GM18505 (cell line): Measurements from ENCODE around the gene SLC4A11.
A peak's percentile ranks its signal among the peaks of the same experiment; 100 is the strongest.

Source experiments
- ATAC-seq: cut with Tn5 transposase; IDR thresholded peaks from one replicate; pipeline ENCODE4 v1.9.1; 2021; ENCODE audit not compliant: unreplicated experiment
- POLR2A ChIP-seq: IDR thresholded peaks from 4 replicates; pipeline ENCODE4 v1.6.1; 2011; ENCODE audit warnings: borderline replicate concordance; ENCODE audit not compliant: insufficient read depth, insufficient read length; ENCODE audit errors: extremely low read depth

SLC4A11 gene

DNA sequence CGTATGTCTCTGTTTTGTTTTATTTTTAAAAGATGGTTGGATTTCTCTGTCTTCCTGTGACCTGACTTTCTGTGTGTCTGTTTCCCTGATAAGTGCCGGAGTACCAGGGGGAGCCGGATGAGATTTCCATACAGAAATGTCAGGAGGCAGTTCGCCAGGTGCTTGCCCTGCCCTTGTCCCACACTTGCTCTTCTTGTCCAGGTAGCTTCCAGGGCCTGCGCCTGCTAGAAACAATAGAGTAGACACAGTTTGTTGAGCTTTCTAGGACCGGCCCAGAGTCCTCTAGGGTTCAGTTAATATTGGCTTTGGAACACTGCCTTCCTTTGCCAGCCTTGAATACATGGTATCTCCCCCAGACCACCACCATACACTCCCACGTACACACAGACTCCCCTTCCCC lies 25.8 kb downstream of the SLC4A11 start:
- peak; percentile 1 for TF ChIP-seq POLR2A
- ATAC-seq: no peak

DNA sequence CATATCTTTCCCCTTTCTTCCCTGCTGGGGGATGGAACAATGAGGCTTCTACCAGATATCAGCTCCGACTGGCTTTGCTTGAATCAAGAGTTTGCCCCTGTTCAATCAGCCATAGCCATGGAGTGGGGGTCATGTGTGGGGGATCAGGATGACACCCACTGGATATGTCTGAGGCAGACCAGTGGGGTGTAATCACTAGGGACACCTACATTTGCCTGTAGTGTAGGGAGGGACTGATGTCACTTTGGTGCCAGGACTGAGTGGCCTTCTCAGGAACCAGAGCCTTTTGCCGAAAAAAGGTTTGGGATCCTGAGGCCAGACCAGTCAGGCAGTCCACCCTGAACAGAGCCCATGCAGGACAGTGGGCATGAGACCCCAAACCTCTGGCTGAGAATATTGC lies 28.6 kb downstream of the SLC4A11 start:
- ATAC-seq: no peak

GRCh38 chr20:3209946-3210317 lies 29.1 kb downstream of the SLC4A11 start:
- TF ChIP-seq POLR2A: no peak
- peak; percentile 12 for ATAC-seq

More for the DNA sequence above, 28.6 kb downstream of the SLC4A11 start:
- TF ChIP-seq POLR2A: no peak

GRCh38 chr20:3209257-3209945 lies 29.6 kb downstream of the SLC4A11 start, which contains the start of gene ITPA:
TSS of gene ITPA (plus strand) at chr20:3209498. CDS start at chr20:3209552, 54 bp downstream.
- peak; percentile 39 for ATAC-seq
- TF ChIP-seq POLR2A: peak; percentile 78

DNA sequence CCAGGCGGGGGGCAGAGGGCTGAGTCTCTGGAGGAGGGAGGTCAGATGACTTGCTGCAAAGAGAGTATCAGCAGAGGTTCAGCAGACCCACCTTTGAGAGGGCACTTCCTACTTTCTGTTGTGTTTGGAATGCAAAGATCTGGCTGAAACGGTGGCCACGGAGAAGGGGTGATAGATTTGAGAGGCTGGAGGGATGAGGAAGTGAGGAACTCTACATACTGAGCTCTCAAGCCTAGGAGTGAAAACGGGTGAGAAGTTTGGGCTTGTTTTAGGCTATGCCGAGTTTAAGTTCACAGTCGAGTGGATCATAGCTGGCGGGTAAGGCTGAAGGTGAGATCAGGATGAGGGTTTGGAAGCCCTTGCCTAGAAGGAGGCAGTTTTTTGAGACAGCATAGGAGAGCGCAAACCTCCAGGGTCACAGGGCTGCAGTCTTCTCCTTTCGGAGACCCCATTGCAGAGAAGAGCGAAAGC lies 30.2 kb downstream of the SLC4A11 start:
- no peak for ATAC-seq
- no peak for TF ChIP-seq POLR2A

GRCh38 chr20:3204124-3204794 lies 34.7 kb downstream of the SLC4A11 start, which contains the start of gene DDRGK1:
TSS of gene DDRGK1 (minus strand) at chr20:3204682. CDS start at chr20:3204627, 55 bp downstream.
- TF ChIP-seq POLR2A: peak; percentile 88
- ATAC-seq: peak; percentile 76

DNA sequence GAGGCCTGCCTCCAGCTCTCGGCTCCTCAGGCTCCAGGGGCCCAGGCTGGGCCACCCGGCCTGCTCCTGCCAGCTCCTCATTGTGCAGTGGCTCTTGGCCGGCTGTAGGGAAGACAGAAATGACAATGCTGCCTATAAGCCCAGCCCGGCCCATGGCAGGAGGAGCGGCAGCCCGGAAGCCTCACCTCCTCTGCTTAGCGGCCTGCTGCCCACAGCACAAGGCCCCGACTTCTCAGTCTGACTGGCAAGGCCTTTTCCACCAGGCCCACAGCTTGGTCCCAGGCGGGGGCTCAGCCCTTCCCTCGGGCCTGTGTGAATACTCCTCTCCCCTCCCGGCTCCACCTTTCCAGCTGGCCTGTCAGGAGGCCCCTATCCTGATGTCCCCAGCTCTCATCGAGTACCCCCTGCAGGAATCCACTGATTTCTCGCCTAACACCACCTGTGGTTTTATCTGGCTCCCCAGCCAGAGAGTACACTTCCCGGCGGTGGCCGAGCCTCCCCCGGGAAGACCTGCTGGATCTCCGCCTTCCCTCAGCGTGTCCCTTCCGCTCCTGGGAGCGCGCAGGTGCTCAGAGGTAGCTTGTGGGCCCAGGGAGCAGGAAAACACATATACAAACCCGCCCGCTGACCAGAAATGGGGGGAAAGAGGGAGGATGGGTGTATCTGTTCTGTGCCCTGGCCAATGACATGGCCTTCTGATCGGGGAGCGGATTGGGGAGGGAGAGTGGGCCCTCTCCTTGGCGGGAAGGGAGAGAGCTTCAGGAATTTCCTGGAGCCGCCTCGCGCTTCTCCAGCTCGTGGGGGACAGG lies 35.5 kb downstream of the SLC4A11 start:
- ATAC-seq: no peak
- TF ChIP-seq POLR2A: no peak

DNA sequence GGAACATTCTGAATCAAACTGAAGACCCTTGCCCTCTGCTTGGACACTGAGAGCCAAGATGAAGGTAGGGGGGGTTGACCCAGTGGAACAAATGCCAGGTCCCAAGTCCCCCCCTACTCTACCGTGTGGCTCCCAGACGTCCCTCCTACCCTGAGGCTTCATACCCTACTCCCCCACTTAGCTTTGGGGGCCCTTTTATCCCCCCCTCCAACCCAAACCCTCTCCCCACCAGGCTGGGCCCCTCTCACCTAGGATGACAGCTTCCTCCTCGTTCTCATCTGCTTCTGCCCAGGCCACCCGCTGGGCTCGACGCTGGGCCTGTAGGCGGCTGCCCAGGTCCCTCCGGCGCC lies 36.0 kb downstream of the SLC4A11 start:
- ATAC-seq: no peak
- no peak for TF ChIP-seq POLR2A

- ATAC-seq: no peak
- TF ChIP-seq POLR2A: no peak
Measured at GRCh38 chr20:3199976-3200755, 38.8 kb downstream of the SLC4A11 start.

DNA sequence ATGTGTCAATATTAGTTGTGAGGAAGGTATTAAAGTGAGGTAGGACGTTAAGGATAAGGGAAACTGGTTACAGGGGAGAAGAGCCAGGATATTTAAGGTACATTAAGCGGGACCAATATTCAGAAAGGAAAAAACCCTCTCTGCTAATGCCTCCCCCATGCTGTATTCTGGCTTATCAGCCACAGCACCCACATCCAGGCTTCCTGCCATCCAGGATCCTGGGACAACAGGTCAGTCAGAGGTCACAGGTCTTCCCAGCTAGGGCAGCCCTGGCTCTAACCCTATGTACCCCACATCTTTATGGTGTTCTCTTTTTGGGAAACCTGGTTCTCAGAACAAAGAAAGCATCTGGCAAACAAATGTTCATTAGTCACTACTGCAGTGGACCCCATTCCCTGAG lies 39.8 kb downstream of the SLC4A11 start:
- TF ChIP-seq POLR2A: no peak
- no peak for ATAC-seq

- TF ChIP-seq POLR2A: no peak
- no peak for ATAC-seq
Measured at GRCh38 chr20:3195590-3196237, 43.3 kb downstream of the SLC4A11 start.

GRCh38 chr20:3194617-3195280 lies 44.2 kb downstream of the SLC4A11 start:
- no peak for ATAC-seq
- TF ChIP-seq POLR2A: no peak

DNA sequence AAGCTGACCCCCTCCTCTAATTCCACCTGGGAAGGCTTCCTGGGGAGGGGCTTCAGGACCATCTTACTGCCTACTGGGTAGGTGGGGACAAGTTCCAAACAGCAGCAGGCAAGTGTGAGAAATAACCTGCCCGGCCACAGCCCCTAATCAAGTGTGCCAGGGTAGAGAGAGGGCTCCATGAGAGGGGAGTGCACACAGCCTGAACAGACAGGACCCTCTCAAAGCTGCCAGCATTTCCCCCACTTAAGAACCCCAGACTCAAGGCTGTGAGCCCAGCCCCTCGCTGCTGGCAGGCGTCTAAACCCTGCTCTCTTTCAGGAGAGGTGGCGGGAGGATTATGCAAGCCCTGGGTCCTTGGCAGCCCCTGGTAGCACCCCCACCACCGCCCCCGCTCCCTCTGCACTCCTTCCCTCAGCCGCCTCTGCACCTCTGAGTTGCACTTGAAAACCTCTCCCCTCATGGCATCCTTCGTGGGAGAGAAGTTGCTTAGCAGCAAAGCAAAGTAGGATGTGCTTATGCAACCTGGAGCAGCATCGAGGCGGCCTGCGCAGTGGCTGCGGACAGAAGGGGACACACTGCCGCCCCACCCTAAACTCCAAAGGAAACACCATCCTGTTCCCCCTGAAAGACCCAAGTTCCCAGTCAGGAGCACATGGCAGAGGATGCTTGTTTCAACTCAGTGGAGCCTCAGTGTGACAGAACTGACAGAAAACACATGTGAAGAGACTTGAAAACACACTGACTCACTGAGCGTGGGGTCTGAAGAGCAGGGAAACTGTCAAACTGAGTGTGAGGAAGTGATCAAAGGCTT lies 45.0 kb downstream of the SLC4A11 start:
- no peak for TF ChIP-seq POLR2A
- no peak for ATAC-seq
